ENCODE measurements around the gene KRTAP10-6. TPM values are rescaled to one million over a fixed set of nuclear protein-coding genes. Genes with fewer than 3 reads are reported as not detected.
"Not testable (repeated sequence)": the region's sequence is repeated elsewhere in the genome, so short reads cannot be mapped to it uniquely, and the experiment has no call there.

Gene KRTAP10-6
- total and polyA plus RNA-seq, 4 donors, result not detected

DNA sequence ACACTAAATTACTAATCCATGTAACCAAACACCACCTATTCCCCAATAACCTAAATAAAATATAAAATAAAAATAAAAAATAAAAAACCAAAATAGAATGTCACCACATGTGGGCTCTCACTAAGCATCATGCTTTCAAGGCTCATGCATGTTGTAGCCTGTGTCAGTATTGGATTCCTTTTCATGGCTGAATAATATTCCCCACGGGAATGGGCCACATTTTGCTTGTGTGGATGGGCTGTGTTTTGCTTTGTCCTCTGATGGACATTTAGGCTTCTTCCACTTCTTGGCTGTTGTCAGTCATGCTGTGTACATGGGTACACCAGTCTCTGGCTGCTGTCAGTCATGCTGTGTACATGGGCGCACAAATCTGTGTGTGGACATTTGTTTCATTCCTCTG, 3.2 kb downstream of the KRTAP10-6 start:
- H3K27me3 ChIP-seq (ENCODE audit: control insufficient read depth in 1 of 2, insufficient read depth in 2 of 2, low read length in 1 of 2), result no peaks in the 10 kb centered on the region
- intact Hi-C loops (cut with DNase I), result no loop called here
- no peak for ATAC-seq (ENCODE audit: low FRiP score)
- H3K9me3 ChIP-seq (ENCODE audit: control insufficient read depth, low read length), result peaks cover 2% of the 10 kb centered on the region
- no peak overlapping the region for H3K4me3 ChIP-seq (ENCODE audit: low read length in 2 of 2)
- no peaks in the 10 kb centered on the region for H3K36me3 ChIP-seq (ENCODE audit: control insufficient read depth in 1 of 2, insufficient read depth in 2 of 2, low read length in 1 of 2)
- H3K4me1 ChIP-seq (ENCODE audit: control insufficient read depth in 1 of 2, insufficient read depth in 2 of 2, low read length in 2 of 2), result no peaks in the 10 kb centered on the region
- WGBS, 2 donors, result 96 to 97% methylated on average over 2 of the region's 2 CpGs
- no peak for DNase-seq
- no peak overlapping the region for H3K27ac ChIP-seq (ENCODE audit: low read depth in 1 of 2, low read length in 2 of 2)

DNA sequence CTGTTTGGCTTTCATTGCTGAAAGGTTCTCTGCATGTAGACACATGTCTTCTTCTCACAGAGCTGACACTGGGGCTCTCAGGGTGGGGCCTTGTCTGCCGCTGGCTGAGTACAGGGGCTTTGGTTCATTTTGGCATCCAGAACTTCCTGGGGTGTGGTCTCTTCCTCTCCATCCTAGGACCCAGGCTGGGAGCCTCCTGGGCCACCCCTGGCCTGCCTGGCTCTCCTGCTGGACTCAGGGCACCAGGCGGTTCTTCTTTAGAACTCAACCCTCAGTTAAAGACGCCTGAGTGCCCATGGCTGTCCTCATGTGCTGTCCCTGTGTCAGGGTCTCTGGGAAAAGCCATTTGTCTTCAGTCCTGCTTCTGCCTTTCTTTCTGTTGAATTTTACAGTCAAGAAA, 6.4 kb downstream of the KRTAP10-6 start:
- 87 to 89% methylated on average over 3 of the region's 3 CpGs for WGBS, 2 donors
- peaks cover 4% of the 10 kb centered on the region for H3K9me3 ChIP-seq (ENCODE audit: control insufficient read depth, low read length)

DNA sequence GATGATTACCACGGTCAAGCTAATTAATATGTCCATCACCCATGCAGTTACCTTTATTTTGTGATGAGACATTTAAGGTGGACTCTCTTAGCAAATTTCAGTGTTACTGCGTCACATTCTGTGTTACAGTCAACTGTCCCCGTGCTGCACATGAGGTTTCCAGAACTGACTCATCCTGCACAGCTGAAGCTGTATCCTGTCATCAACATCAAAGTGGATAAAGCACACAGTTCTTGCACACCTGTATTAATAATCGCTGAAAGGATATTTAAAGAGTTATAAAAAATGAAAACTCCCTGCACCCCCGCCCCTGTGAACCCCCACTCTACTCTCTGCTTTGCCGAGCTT, 8.5 kb downstream of the KRTAP10-6 start:
- no peak for DNase-seq
- intact Hi-C loops (cut with DNase I), result no loop called here
- Histone ChIP-seq H3K36me3 (ENCODE audit: control insufficient read depth in 1 of 2, insufficient read depth in 2 of 2, low read length in 1 of 2) (no peaks in the 10 kb centered on the region), H3K9me3 (ENCODE audit: control insufficient read depth, low read length) (peaks cover 6% of the 10 kb centered on the region), H3K27ac (ENCODE audit: low read depth in 1 of 2, low read length in 2 of 2) (no peak overlapping the region), H3K4me3 (ENCODE audit: low read length in 2 of 2) (no peak overlapping the region), H3K27me3 (ENCODE audit: control insufficient read depth in 1 of 2, insufficient read depth in 2 of 2, low read length in 1 of 2) (no peaks in the 10 kb centered on the region), H3K4me1 (ENCODE audit: control insufficient read depth in 1 of 2, insufficient read depth in 2 of 2, low read length in 2 of 2) (no peaks in the 10 kb centered on the region)
- WGBS, 2 donors, result 74 to 79% methylated on average over 6 of the region's 6 CpGs
- ATAC-seq (ENCODE audit: low FRiP score), result no peak

More for the DNA sequence above, 6.4 kb downstream of the KRTAP10-6 start:
- intact Hi-C loops (cut with DNase I), result no loop called here
- DNase-seq, result peak in 1 of 2 donors; percentile 34
- no peak overlapping the region for H3K27ac ChIP-seq (ENCODE audit: low read depth in 1 of 2, low read length in 2 of 2)
- no peaks in the 10 kb centered on the region for H3K27me3 ChIP-seq (ENCODE audit: control insufficient read depth in 1 of 2, insufficient read depth in 2 of 2, low read length in 1 of 2)
- H3K36me3 ChIP-seq (ENCODE audit: control insufficient read depth in 1 of 2, insufficient read depth in 2 of 2, low read length in 1 of 2), result no peaks in the 10 kb centered on the region
- no peaks in the 10 kb centered on the region for H3K4me1 ChIP-seq (ENCODE audit: control insufficient read depth in 1 of 2, insufficient read depth in 2 of 2, low read length in 2 of 2)
- no peak overlapping the region for H3K4me3 ChIP-seq (ENCODE audit: low read length in 2 of 2)
- no peak for ATAC-seq (ENCODE audit: low FRiP score)

DNA sequence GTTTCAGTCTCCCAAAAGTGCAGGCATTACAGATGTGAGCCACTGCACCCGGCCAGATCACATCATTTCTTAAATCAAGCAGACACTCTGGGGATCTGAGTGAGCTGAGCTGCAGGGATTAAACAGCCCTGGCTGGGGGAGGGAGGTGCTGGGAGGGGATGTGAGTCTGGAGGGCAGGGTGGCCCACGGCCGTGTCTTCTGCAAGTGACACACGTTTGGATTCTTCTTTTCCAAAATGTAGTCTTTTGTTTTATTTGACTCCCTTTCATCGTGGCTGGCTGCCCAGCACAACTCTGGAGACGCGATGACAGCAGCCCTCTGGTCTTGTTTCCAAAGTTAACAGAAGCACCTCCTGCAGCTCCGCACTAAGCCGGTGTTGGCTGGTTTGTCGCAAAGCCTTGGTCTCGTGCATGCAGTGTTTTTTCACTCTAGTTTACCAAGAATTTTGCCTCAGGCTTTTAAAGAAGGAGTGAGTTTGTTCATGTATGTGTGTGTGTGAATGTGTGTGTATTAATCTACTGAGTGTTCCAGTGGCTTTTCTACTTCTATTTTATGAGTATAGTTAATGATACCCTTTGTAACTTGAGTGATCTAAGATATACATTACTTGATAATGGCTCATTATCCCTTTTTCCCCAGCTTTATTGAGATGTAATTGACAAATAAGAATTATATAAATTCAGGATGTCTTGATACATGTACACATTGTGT, 9.1 kb downstream of the KRTAP10-6 start:
- Histone ChIP-seq H3K27me3 (ENCODE audit: control insufficient read depth in 1 of 2, insufficient read depth in 2 of 2, low read length in 1 of 2) (no peaks in the 10 kb centered on the region), H3K4me1 (ENCODE audit: control insufficient read depth in 1 of 2, insufficient read depth in 2 of 2, low read length in 2 of 2) (no peaks in the 10 kb centered on the region), H3K9me3 (ENCODE audit: control insufficient read depth, low read length) (peaks cover 6% of the 10 kb centered on the region), H3K4me3 (ENCODE audit: low read length in 2 of 2) (no peak overlapping the region), H3K27ac (ENCODE audit: low read depth in 1 of 2, low read length in 2 of 2) (no peak overlapping the region), H3K36me3 (ENCODE audit: control insufficient read depth in 1 of 2, insufficient read depth in 2 of 2, low read length in 1 of 2) (no peaks in the 10 kb centered on the region)
- ATAC-seq (ENCODE audit: low FRiP score) (no peak), DNase-seq (no peak)
- intact Hi-C loops (cut with DNase I), result no loop called here
- 0 to 5% methylated on average over 11 of the region's 11 CpGs for WGBS, 2 donors

DNA sequence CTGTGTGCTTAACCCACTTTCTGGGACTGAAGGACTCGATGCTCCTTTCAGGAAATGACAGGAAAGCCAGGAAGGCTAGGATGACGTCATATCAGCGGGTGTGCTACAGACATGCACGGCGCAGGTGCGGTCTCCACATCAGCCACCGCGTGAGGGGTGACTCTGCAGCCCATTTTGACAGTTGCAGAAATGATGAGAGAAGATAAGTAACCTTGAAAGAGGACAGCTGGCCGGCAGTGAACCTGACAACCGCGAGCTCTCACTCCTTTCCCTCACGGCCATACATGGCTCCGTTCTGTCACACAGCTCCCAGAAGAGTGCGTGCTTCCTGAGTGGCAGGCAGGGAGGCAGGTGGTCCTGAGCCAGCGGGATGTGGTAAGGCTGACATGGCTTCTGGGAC, 10.2 kb downstream of the KRTAP10-6 start:
- H3K36me3 ChIP-seq (ENCODE audit: control insufficient read depth in 1 of 2, insufficient read depth in 2 of 2, low read length in 1 of 2), result no peaks in the 10 kb centered on the region
- H3K9me3 ChIP-seq (ENCODE audit: control insufficient read depth, low read length), result peaks cover 9% of the 10 kb centered on the region
- no peaks in the 10 kb centered on the region for H3K4me1 ChIP-seq (ENCODE audit: control insufficient read depth in 1 of 2, insufficient read depth in 2 of 2, low read length in 2 of 2)
- H3K4me3 ChIP-seq (ENCODE audit: low read length in 2 of 2), result no peak overlapping the region
- ATAC-seq (ENCODE audit: low FRiP score) (no peak), DNase-seq (no peak)
- no peaks in the 10 kb centered on the region for H3K27me3 ChIP-seq (ENCODE audit: control insufficient read depth in 1 of 2, insufficient read depth in 2 of 2, low read length in 1 of 2)
- no peak overlapping the region for H3K27ac ChIP-seq (ENCODE audit: low read depth in 1 of 2, low read length in 2 of 2)
- WGBS, 2 donors, result 80 to 85% methylated on average over 15 of the region's 15 CpGs
- intact Hi-C loops (cut with DNase I), result no loop called here

DNA sequence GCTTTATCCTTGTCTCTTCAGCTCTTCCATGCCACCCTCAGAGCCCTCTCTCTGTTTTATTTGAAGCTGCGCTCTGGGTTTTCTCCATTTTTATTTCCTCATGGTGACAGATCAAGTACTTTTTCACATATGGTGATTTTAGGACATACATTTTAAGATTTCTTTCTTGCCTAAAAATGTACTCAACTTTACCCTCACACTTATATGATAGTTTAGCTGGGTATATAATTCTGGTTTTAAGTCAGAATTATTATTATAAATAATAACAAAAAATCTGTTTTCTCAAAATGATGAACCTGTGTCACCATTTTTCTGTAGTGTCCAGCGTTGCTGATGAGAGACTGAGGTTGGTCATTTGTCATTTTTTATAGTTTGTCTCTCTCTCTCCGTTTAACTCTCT, 11.1 kb downstream of the KRTAP10-6 start:
- ATAC-seq (ENCODE audit: low FRiP score) (no peak), DNase-seq (no peak)
- peaks cover 9% of the 10 kb centered on the region for H3K9me3 ChIP-seq (ENCODE audit: control insufficient read depth, low read length)
- no peaks in the 10 kb centered on the region for H3K27me3 ChIP-seq (ENCODE audit: control insufficient read depth in 1 of 2, insufficient read depth in 2 of 2, low read length in 1 of 2)
- no peak overlapping the region for H3K27ac ChIP-seq (ENCODE audit: low read depth in 1 of 2, low read length in 2 of 2)
- H3K4me3 ChIP-seq (ENCODE audit: low read length in 2 of 2), result no peak overlapping the region
- intact Hi-C loops (cut with DNase I), result no loop called here
- WGBS, 2 donors, result 95 to 96% methylated on average over 3 of the region's 3 CpGs
- H3K4me1 ChIP-seq (ENCODE audit: control insufficient read depth in 1 of 2, insufficient read depth in 2 of 2, low read length in 2 of 2), result no peaks in the 10 kb centered on the region
- no peaks in the 10 kb centered on the region for H3K36me3 ChIP-seq (ENCODE audit: control insufficient read depth in 1 of 2, insufficient read depth in 2 of 2, low read length in 1 of 2)

DNA sequence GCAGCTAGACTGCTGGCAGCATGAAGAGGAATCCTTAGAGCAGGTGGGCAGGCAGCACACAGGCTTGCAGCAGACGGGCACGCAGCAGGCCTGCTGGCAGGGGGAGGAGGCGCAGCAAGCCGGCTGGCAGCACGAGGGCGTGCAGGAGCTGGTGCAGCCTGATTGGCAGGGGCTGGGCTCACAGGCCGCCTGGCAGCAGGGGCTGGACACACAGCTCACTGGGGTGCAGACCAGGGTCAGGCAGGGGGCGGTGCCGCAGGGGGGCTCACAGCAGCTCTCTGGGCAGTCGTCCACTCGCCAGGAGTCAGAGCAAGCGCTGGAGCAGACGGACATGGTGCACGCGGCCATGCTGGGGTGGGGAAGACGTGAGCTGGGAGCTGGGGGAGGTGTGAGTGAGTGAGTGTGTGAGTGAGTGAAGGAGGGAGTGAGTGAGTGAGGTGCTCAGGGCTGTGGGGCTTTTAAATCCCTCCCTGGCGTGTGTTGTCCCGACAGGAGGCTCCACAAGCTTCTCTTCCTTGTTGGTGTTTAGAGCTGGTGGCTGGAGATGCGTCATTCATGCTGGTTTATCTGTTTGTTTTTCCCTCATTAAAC, 12.0 kb downstream of the KRTAP10-6 start, which contains the start of gene KRTAP10-5:
Gene KRTAP10-5, minus strand, starts transcription at position 374 of the 591 bp plus-strand sequence. Its CDS starts 26 bp downstream, at position 348.
- intact Hi-C loops (cut with DNase I); H3K36me3 ChIP-seq (ENCODE audit: control insufficient read depth in 1 of 2, insufficient read depth in 2 of 2, low read length in 1 of 2); H3K4me1 ChIP-seq (ENCODE audit: control insufficient read depth in 1 of 2, insufficient read depth in 2 of 2, low read length in 2 of 2); H3K27ac ChIP-seq (ENCODE audit: low read depth in 1 of 2, low read length in 2 of 2); ATAC-seq (ENCODE audit: low FRiP score); H3K4me3 ChIP-seq (ENCODE audit: low read length in 2 of 2); H3K9me3 ChIP-seq (ENCODE audit: control insufficient read depth, low read length); H3K27me3 ChIP-seq (ENCODE audit: control insufficient read depth in 1 of 2, insufficient read depth in 2 of 2, low read length in 1 of 2): not testable (repeated sequence)
- DNase-seq, result peak in 1 of 2 donors; percentile 50
- 31 to 45% methylated on average over 17 to 19 of the region's 19 CpGs for WGBS, 2 donors

DNA sequence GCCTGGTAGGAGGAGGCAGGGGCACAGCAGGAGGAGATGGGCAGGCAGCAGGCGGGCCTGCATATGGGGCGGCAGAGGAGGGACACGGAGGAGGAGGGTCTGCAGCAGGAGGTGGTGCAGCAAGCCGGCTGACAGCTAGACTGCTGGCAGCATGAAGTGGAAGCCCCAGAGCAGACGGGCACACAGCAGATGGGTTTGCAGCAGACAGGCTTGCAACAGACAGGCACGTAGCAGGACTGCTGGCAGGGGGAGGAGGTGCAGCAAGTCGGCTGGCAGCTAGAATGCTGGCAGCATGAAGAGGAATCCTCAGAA, 12.5 kb downstream of the KRTAP10-6 start:
- 73 to 74% methylated on average over 6 to 7 of the region's 7 CpGs for WGBS, 2 donors
- H3K36me3 ChIP-seq (ENCODE audit: control insufficient read depth in 1 of 2, insufficient read depth in 2 of 2, low read length in 1 of 2), result no peaks in the 10 kb centered on the region
- no peak overlapping the region for H3K4me3 ChIP-seq (ENCODE audit: low read length in 2 of 2)
- no peak for DNase-seq
- no peak overlapping the region for H3K27ac ChIP-seq (ENCODE audit: low read depth in 1 of 2, low read length in 2 of 2)
- no peaks in the 10 kb centered on the region for H3K27me3 ChIP-seq (ENCODE audit: control insufficient read depth in 1 of 2, insufficient read depth in 2 of 2, low read length in 1 of 2)
- H3K9me3 ChIP-seq (ENCODE audit: control insufficient read depth, low read length), result peaks cover 7% of the 10 kb centered on the region
- H3K4me1 ChIP-seq (ENCODE audit: control insufficient read depth in 1 of 2, insufficient read depth in 2 of 2, low read length in 2 of 2), result no peaks in the 10 kb centered on the region
- ATAC-seq (ENCODE audit: low FRiP score), result no peak
- intact Hi-C loops (cut with DNase I), result no loop called here

All from aorta (tissue), 5 donors.